Measurements from ENCODE around the gene F13A1.

F13A1 gene

DNA sequence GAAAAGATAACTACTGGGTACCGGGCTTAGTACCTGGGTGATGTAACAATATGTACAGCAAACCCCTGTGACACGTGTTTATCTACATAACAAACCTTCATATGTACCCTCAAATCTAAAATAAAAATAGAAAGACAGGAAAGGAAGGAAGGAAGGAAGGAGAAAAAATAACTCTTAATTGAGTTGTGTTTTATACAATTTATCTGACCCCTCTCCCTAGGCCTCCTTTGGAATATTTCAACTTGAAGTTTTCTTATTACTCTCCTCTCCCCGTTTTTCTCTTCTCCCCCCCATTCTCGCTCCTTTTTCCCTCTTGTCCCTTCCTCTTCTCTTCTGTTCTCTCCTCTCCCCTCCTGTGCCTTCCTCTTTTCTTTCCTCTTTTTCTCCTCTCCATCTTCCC is 156.1 kb downstream of the F13A1 start:
- DNase-seq (ENCODE audit: insufficient read length, low spot score): no peak
- TF ChIP-seq, protein P1, sequence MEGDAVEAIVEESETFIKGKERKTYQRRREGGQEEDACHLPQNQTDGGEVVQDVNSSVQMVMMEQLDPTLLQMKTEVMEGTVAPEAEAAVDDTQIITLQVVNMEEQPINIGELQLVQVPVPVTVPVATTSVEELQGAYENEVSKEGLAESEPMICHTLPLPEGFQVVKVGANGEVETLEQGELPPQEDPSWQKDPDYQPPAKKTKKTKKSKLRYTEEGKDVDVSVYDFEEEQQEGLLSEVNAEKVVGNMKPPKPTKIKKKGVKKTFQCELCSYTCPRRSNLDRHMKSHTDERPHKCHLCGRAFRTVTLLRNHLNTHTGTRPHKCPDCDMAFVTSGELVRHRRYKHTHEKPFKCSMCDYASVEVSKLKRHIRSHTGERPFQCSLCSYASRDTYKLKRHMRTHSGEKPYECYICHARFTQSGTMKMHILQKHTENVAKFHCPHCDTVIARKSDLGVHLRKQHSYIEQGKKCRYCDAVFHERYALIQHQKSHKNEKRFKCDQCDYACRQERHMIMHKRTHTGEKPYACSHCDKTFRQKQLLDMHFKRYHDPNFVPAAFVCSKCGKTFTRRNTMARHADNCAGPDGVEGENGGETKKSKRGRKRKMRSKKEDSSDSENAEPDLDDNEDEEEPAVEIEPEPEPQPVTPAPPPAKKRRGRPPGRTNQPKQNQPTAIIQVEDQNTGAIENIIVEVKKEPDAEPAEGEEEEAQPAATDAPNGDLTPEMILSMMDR (IDR thresholded peaks at IDR 0.05; ENCODE audit: insufficient read depth, missing control alignments): no peak
- no peak for FAIRE-seq

DNA sequence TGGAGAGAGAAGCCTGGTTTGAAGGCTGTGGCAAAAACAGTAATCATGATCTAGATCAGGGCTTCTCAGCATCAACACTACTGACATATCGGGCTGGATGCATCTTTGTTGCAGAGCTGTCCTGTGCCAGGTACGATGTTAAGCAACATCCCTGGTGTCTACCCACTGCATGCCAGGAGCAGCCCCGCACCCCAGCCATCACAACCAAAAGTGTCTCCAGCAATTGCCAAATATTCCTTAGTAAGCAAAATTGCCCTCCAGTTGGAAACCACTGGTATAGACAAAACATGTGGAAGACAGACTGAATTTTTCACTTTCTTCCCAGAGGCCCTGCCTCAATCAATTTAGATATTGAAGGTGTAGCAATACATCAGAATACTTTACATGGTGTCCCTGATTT is 166.1 kb downstream of the F13A1 start:
- FAIRE-seq: no peak
- TF ChIP-seq, protein P1 (IDR thresholded peaks at IDR 0.05; ENCODE audit: insufficient read depth, missing control alignments): no peak
- no peak for DNase-seq (ENCODE audit: insufficient read length, low spot score)

DNA sequence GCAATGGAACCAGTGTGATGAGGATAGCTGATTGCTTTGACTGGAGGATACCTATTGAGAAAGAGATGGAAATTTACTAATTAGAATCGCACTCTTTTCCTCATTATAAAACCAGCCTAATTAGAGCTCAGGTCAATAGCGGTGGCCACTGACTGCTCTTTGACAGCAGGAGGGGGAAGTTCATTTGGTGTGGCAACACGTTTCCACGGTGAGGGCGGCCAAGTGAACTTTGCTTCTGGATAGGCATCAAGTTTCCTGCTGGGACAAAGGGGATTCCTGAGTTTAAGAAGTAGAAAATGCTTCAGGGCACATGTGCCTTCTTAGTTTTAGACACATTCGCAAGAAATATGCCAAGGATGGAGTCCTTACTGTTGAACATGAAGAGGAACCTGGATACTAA is 168.4 kb downstream of the F13A1 start:
- FAIRE-seq (no peak), DNase-seq (ENCODE audit: insufficient read length, low spot score) (no peak)
- TF ChIP-seq, protein P1 (IDR thresholded peaks at IDR 0.05; ENCODE audit: insufficient read depth, missing control alignments): no peak

DNA sequence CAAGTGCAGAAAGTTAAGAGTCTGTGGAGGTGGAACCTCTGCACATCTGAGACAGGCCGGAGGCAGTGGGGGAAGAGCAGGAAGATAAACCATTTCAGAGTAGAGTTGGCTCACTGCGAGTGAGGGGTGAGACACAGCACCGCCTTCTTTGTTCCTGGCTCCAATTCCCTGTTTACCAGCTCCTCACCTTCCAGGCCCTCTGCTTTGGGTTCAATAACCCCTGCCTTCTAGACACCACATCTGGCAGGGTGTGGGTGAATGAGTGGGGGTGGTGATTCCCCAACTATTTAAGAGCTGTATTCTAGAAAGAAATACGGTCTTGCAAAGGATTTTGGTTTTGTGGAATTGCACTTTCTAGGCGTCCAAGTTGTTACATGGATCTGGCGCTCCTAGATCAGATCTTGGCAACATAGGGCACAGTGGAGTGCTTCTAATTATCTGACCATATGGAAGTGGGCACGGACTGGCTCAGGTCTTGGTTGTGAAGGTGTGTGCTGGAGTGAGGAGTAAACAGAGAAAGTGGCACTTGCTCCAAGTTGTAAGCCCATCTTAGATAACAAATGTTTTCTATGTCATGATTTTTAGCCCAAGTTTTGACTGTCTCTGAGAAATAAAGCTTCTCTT is 172.2 kb downstream of the F13A1 start:
- TF ChIP-seq, protein P1 (IDR thresholded peaks at IDR 0.05; ENCODE audit: insufficient read depth, missing control alignments): no peak
- no peak for FAIRE-seq
- DNase-seq (ENCODE audit: insufficient read length, low spot score): no peak

DNA sequence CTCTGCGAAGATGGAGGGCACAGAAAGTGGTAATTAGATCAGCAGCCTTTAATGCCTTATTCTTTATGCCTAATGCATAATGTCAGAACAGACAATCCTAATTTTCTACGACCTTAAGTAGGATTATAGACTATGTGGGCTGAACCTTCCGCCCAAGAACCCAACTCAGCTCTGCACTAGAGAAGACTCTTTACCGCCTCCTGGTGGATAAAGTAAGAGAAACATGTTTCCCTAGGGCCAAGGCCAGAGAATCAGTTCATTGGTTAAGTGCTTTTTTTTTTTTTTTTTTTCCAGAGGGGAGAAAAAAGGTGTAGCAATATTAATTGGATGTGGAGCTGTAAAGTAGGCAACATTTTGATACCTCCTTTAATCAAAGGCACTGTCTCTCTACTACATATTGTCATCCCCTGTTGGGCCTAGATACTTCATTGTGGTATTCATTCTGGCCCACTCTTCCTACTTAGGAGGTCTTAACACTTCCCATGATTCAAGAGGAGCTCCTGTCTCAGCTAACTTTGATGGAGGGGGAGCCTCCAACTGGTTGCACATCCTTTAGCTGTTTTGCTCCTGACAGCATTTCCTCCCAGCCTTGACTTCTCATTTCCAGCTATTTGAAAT is 188.9 kb downstream of the F13A1 start:
- FAIRE-seq (no peak), DNase-seq (ENCODE audit: insufficient read length, low spot score) (no peak)
- TF ChIP-seq, protein P1 (IDR thresholded peaks at IDR 0.05; ENCODE audit: insufficient read depth, missing control alignments): peak; percentile 34

DNA sequence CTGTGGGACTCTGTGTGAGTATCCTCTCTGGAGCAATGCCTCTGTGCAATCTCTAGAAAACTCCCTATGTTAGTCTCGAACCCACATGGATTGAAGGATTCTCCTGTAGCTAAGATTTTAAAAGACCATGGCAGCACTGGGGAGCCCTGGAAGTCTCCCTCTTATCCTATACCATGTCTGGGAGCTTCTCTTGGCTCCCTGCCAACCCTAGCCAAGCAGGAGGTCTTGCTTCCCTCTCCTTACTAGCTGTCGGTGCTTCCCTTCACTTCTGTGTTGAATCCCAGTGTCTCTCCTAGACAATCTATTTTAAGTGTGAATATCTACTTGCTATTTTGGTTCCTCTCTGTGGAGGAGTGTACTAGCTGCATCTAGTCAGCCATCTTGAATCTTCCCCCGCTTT is 195.0 kb downstream of the F13A1 start:
- DNase-seq (ENCODE audit: insufficient read length, low spot score) (no peak), FAIRE-seq (no peak)

DNA sequence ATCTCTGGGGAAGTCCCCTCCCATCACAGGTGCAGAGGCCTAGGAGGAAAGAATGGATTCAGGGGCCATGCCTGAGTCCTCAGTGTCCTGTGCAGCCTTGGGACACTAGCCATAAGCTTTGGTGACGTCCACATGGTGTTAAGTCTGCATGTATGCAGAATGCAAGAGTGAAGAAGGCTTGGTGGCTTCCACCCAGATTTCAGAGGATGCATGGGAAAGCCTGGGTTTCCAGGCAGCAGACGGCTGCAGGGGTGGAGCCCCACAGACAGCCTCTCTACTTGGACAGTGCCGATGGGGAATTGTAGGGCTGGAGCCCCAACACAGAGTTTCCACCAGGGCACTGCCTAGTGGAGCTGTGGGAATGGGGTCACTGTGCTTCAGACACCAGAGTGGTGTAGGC is 196.7 kb downstream of the F13A1 start:
- FAIRE-seq (no peak), DNase-seq (ENCODE audit: insufficient read length, low spot score) (no peak)
- TF ChIP-seq, protein P1 (IDR thresholded peaks at IDR 0.05; ENCODE audit: insufficient read depth, missing control alignments): no peak

More for the DNA sequence above, 195.0 kb downstream of the F13A1 start:
- TF ChIP-seq, protein P1 (IDR thresholded peaks at IDR 0.05; ENCODE audit: insufficient read depth, missing control alignments): no peak

Measured in D721Med (cell line).